ENCODE data around the gene SARS1. TPM values are rescaled to one million over a fixed set of nuclear protein-coding genes. Genes with fewer than 3 reads are reported as not detected.

The SARS1 gene
- total RNA-seq, 4 donors from 2014 or later, result 85.8 to 150 (median 134) TPM

DNA sequence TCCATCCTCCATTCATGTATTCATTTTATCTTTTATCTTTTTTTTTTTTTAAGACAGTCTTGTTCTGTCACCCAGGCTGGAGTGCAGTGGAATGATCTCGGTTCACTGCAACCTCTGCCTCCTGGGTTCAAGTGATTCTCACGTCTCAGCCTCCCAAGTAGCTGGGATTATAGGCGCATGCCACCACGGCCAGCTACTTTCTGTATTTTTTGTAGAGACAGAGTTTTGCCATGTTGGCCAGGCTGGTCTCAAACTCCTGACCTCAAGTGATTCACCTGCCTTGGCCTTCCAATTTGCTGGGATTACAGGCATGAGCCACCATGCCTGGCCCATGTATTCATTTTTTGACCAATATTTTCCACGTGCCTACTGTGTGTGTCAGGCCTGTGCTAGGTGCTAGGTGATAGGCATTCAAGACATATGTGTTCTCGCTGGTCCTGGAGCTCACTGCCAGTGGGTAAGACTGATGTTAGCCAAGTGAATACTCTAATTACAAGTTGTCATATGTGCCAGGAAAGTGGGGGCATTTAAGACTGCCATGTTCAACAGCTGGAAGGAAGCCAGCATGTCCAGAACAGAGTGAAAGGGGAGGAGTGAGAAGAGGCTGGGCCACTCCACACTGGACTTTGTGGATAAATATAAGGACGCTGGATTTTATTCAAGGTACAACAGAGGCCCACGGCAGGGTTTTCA, 30.3 kb downstream of the SARS1 start:
- Histone ChIP-seq H3K9me3 (no peaks in the 10 kb centered on the region), H3K36me3 (peaks cover 0 to 4% (median 0%) of the 10 kb centered on the region in 3 donors), H3K4me3 (no peak overlapping the region), H3K27ac (no peak overlapping the region), H3K27me3 (peaks cover 0 to 3% (median 0%) of the 10 kb centered on the region in 4 donors), H3K4me1 (peaks cover 23 to 42% (median 31%) of the 10 kb centered on the region in 3 donors)
- WGBS, 2 donors, result 82 to 83% methylated on average over 8 of the region's 8 CpGs
- DNase-seq, result no peak
- TF ChIP-seq POLR2A (IDR thresholded peaks at IDR 0.05), result no peak
- TF ChIP-seq, protein P1, sequence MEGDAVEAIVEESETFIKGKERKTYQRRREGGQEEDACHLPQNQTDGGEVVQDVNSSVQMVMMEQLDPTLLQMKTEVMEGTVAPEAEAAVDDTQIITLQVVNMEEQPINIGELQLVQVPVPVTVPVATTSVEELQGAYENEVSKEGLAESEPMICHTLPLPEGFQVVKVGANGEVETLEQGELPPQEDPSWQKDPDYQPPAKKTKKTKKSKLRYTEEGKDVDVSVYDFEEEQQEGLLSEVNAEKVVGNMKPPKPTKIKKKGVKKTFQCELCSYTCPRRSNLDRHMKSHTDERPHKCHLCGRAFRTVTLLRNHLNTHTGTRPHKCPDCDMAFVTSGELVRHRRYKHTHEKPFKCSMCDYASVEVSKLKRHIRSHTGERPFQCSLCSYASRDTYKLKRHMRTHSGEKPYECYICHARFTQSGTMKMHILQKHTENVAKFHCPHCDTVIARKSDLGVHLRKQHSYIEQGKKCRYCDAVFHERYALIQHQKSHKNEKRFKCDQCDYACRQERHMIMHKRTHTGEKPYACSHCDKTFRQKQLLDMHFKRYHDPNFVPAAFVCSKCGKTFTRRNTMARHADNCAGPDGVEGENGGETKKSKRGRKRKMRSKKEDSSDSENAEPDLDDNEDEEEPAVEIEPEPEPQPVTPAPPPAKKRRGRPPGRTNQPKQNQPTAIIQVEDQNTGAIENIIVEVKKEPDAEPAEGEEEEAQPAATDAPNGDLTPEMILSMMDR (IDR thresholded peaks at IDR 0.05), result no peak
- intact Hi-C loops (cut with DNase I), result no loop called here

DNA sequence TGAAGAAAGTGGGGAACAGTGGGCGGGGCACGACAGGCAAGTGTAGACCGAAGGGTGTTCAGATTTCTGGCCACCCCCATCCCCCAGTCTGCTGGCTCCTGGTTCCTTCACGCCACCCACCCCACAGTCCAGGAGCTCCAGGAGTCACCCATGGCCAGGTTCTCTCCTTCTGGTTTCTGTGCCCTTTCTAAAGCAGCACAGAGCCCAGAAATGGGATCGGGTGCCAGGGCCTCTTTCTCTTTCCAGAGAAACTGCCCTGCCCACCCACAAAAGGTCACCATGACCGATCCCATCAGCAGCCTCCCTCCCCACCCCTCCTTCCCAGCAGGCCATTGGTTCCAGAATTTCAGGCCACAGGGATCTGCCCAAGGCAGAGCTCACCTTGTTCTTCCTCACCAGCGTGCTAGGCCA, 32.4 kb downstream of the SARS1 start:
- Histone ChIP-seq H3K4me1 (peaks cover 15 to 39% (median 18%) of the 10 kb centered on the region in 3 donors), H3K27ac (no peak overlapping the region), H3K9me3 (no peaks in the 10 kb centered on the region), H3K27me3 (peaks cover 0 to 3% (median 0%) of the 10 kb centered on the region in 4 donors), H3K4me3 (no peak overlapping the region), H3K36me3 (peaks cover 0 to 3% (median 0%) of the 10 kb centered on the region in 3 donors)
- WGBS, 2 donors, result 70 to 89% methylated on average over 4 to 6 of the region's 7 CpGs
- no peak for TF ChIP-seq POLR2A (IDR thresholded peaks at IDR 0.05)
- TF ChIP-seq, protein P1 (IDR thresholded peaks at IDR 0.05), result no peak
- no peak for DNase-seq
- intact Hi-C loops (cut with DNase I), result no loop called here

DNA sequence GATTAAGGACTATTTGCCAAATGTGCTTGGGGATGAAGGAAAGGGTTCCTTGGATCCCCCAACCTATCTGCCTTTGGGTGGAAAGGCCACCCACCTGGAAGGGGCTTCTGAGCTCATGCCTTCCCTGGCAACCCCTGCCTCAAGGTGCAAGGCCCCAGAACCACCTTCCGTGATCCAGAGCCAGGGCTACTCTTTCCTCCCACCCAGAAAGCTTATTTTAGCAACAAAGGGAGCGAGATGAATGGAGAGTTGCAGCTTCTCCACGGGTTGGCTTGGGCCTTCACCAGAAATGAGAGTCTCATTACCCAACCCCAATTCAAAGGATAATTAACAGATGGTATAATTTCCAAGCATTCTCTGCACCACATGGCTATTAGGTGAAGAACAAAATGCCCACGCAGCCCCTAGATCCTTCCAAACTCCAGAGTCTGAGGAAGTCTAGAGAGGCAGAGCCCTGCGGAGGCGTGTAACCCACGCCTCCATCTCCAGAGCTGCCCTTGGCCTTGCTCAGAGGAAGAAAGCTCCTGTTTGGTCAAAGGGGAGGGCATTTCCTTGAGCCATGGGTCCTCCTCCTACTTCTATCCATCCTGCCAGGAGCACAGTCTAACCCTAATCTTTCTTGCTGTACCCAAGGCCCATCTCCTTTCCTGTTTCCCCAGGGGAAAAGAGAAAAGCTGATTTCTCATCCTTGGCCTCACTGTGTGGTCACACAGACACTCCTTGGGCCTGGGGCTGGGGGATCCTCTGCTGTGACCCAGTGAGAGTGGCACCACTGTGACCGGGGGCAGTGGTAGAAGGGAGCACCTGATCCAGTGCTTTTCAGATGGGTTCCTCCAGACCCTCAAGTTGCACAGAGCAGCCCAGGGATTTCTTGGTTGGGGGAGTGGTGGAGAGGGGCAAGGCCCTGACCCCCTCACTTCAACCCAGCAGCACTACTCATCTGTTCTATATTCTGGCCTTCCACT, 34.0 kb downstream of the SARS1 start:
- Histone ChIP-seq H3K27me3 (peaks cover 0 to 3% (median 0%) of the 10 kb centered on the region in 4 donors), H3K27ac (no peak overlapping the region), H3K9me3 (no peaks in the 10 kb centered on the region), H3K4me1 (peaks cover 9 to 39% (median 12%) of the 10 kb centered on the region in 3 donors), H3K36me3 (peaks cover 0 to 19% (median 0%) of the 10 kb centered on the region in 3 donors), H3K4me3 (no peak overlapping the region)
- WGBS, 2 donors, result 88 to 95% methylated on average over 6 to 7 of the region's 8 CpGs
- no peak for TF ChIP-seq POLR2A (IDR thresholded peaks at IDR 0.05)
- TF ChIP-seq, protein P1 (IDR thresholded peaks at IDR 0.05), result no peak
- intact Hi-C loops (cut with DNase I), result no loop called here
- DNase-seq, result no peak

DNA sequence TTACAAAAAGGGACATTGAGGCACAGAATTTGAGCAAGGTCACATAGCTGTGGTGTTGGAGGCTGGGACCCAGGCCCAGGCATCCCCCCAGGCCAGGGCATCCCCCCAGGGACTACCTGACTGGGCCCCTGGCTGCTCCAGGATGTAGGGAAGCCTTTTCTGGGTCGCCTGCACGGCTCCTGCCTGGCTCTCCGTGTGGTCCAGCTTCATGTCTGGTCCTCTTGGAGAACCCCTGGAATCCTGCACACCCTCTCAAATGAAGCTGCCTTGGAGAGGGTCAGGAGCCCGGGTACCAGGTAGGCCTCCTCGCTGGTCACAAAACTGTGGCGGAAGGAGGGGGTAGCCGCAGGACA, 34.7 kb downstream of the SARS1 start:
- Histone ChIP-seq H3K9me3 (no peaks in the 10 kb centered on the region), H3K4me1 (peaks cover 9 to 46% (median 12%) of the 10 kb centered on the region in 3 donors), H3K4me3 (no peak overlapping the region), H3K36me3 (peaks cover 0 to 20% (median 0%) of the 10 kb centered on the region in 3 donors), H3K27me3 (peaks cover 0 to 3% (median 0%) of the 10 kb centered on the region in 4 donors), H3K27ac (no peak overlapping the region)
- TF ChIP-seq, protein P1 (IDR thresholded peaks at IDR 0.05), result no peak
- no peak for TF ChIP-seq POLR2A (IDR thresholded peaks at IDR 0.05)
- DNase-seq, result no peak
- WGBS, 2 donors, result 80 to 100% methylated on average over 1 of the region's 7 CpGs
- intact Hi-C loops (cut with DNase I), result no loop called here

All from esophagus squamous epithelium (tissue), 5 donors.